HUES6 (cell line): Measurements from ENCODE around the gene RAB26.

Source experiments
- H3K27ac ChIP-seq: 2 replicates; pipeline ENCODE4 v1.7.0; 2013; ENCODE audit warnings: low read depth, mild to moderate bottlenecking, low read length, inconsistent platforms
- H3K27me3 ChIP-seq: 2 replicates; pipeline ENCODE4 v1.6.1; 2013; ENCODE audit warnings: low read length; ENCODE audit not compliant: control insufficient read depth, insufficient read depth
- H3K36me3 ChIP-seq: 2 replicates; pipeline ENCODE4 v1.6.1; 2013; ENCODE audit warnings: low read length; ENCODE audit not compliant: control insufficient read depth, insufficient read depth
- H3K4me1 ChIP-seq: 2 replicates; pipeline ENCODE4 v1.6.1; 2013; ENCODE audit warnings: low read length; ENCODE audit not compliant: control insufficient read depth, insufficient read depth
- H3K4me3 ChIP-seq: 2 replicates; pipeline ENCODE4 v1.5.1; 2013; ENCODE audit warnings: low read depth, low read length
- H3K9ac ChIP-seq: one replicate; pipeline ENCODE4 v1.6.1; 2013; ENCODE audit warnings: mild to moderate bottlenecking, low read length
- H3K9me3 ChIP-seq: 2 replicates; pipeline ENCODE4 v1.6.1; 2013; ENCODE audit warnings: low read depth, low read length; ENCODE audit not compliant: control insufficient read depth, insufficient read depth

RAB26 gene

DNA sequence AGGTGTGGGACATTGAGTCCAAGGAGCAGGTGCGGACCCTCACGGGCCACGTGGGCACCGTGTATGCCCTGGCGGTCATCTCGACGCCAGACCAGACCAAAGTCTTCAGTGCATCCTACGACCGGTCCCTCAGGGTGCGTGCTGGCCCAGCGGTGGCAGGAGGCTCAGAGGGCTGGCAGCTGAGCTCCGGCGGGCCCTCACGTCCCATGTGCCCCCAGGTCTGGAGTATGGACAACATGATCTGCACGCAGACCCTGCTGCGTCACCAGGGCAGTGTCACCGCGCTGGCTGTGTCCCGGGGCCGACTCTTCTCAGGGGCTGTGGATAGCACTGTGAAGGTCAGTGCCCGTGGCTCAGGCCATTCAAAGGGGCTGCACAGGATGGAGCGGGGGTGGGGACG, 27.6 kb downstream of the RAB26 start:
- no peak overlapping the region for H3K27ac ChIP-seq
- peaks cover 58% of the 10 kb centered on the region for H3K36me3 ChIP-seq
- H3K4me1 ChIP-seq = no peaks in the 10 kb centered on the region
- peaks cover 3% of the 10 kb centered on the region; the same call in 1 of the 2 replicates for H3K27me3 ChIP-seq
- H3K9me3 ChIP-seq = no peaks in the 10 kb centered on the region
- no peak overlapping the region for H3K4me3 ChIP-seq
- H3K9ac ChIP-seq = no peak overlapping the region

DNA sequence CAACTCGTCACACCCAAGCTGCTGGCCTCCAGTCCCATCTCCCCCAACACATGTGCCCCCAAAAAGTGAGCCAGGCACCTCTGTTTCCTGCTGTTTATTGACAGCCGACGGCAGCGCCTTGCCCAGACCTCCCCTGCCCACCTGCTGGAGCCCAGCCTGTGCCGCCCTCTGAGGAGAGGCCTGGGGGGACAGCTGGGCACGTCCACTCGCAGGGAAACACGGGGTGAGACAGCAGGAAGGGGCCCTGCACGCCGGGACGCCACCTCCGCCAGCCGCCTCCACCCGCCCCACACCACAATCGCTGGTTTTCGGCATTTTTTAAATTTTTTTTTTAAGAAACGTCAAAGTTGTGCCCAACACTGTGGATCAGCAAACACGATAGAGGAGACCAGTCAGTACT, 28.7 kb downstream of the RAB26 start:
- Histone ChIP-seq H3K36me3 (peaks cover 48% of the 10 kb centered on the region), H3K4me1 (peaks cover 4% of the 10 kb centered on the region; the same call in 1 of the 2 replicates), H3K27me3 (peaks cover 3% of the 10 kb centered on the region; the same call in 1 of the 2 replicates), H3K4me3 (no peak overlapping the region), H3K9me3 (no peaks in the 10 kb centered on the region), H3K27ac (no peak overlapping the region), H3K9ac (no peak overlapping the region)

DNA sequence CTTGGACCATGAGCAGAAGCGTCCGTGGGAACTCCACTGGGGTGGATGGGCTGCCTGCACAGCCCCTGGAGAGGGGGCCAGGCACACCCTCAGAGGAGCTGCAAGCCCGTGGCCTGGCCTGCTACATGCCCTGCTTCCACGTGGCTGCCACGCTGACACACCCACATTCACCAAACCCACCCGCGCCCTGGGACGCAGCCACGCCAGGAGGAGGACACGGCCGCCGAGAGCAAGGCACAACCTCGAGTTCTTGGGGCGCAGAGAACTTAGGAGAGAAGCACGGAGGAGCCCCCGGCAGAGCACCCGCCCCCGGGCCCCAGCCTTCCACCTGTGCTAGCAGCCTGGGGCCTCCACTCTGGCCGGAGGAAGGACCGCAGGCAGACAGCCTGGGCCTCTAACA, 29.1 kb downstream of the RAB26 start:
- Histone ChIP-seq H3K9ac (no peak overlapping the region), H3K27me3 (peaks cover 3% of the 10 kb centered on the region; the same call in 1 of the 2 replicates), H3K4me3 (no peak overlapping the region), H3K9me3 (no peaks in the 10 kb centered on the region), H3K4me1 (peaks cover 4% of the 10 kb centered on the region; the same call in 1 of the 2 replicates), H3K27ac (no peak overlapping the region), H3K36me3 (peaks cover 46% of the 10 kb centered on the region)

DNA sequence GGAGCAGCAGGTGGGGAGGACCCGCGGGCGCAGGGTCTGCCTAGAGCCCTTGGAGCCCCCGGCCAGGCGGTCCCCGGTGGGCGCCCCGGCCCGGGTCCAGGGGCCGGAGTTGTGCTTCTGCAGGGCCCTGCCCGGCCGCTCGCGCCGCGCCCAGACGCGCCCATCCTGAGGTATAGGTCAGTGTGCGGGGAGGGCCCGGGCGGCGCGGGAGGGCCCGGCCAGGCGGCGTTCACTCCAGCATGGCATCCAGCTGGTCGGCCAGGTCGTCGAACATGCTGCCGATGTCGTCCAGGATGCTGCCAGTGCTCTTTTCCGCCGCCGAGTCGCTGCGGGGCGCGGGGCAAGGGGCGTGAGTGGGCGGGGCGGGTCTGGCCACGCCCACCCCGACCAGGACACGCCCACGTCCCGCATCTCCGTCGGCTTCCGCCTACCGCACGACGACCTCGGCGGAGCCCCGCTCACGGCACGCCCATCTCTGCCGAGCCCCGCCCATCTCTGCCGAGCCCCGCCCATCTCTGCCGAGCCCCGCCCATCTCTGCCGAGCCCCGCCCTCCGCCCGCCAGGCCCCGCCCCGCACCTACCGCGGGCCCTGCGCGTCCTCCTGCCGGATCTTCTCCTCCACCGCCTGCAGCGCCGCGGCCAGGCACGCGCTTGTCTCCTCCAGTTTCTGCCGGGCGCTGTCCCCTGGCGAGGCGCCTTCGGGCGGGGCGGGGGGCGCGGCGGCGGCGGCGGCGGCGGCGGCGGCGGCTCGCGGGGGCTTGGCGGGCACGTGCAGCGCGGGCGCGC, 30.1 kb downstream of the RAB26 start:
- H3K27me3 ChIP-seq = peaks cover 3% of the 10 kb centered on the region; the same call in 1 of the 2 replicates
- H3K4me3 ChIP-seq = peak overlapping the region; percentile 32; the same call in 1 of the 2 replicates
- no peaks in the 10 kb centered on the region for H3K9me3 ChIP-seq
- H3K27ac ChIP-seq = no peak overlapping the region
- H3K9ac ChIP-seq = no peak overlapping the region
- peaks cover 4% of the 10 kb centered on the region; the same call in 1 of the 2 replicates for H3K4me1 ChIP-seq
- H3K36me3 ChIP-seq = peaks cover 39% of the 10 kb centered on the region

DNA sequence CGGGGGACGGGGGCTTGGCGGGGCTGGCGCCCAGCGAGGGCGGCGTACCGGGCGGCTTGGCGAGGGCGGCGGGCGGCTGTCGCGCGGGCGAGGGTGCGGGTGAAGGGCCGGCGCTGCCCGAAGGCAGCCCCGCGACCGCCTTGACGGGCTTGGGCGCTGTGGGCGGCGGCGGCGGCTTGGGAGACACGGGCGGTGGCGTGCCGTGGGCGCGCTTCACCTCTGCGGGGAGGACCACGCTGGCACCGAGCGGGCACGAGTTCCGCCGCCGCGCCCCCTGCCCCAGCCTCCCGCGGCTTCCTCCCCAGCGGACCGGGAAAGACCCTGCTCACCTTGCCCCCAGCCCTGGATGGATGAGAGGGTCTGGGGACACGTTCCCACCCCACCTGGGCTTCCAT, 30.7 kb downstream of the RAB26 start:
- Histone ChIP-seq H3K27ac (no peak overlapping the region), H3K9me3 (no peaks in the 10 kb centered on the region), H3K27me3 (peaks cover 3% of the 10 kb centered on the region; the same call in 1 of the 2 replicates), H3K36me3 (peaks cover 33% of the 10 kb centered on the region), H3K4me3 (no peak overlapping the region), H3K9ac (no peak overlapping the region), H3K4me1 (peaks cover 4% of the 10 kb centered on the region; the same call in 1 of the 2 replicates)

DNA sequence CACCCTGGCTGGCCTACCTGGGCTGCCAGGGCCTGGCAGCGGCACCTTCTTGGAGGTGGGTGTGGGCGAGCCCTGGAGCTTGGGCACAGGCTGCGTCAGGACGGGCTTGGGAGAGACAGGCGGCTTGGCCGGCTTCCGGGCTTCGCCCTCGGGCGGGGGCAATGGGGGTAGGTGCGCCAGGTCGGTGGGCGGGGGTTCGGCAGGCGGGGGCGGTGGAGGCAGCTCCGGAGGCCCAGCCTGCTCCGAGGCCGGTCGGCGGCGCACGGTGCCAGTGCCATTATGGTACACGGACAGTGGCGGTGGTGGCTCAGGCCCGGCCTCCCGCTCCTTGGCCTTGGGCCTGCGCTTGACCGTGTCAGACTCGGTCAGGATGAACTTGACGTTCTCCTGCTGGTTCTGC, 31.2 kb downstream of the RAB26 start:
- Histone ChIP-seq H3K9ac (no peak overlapping the region), H3K36me3 (peaks cover 29% of the 10 kb centered on the region), H3K9me3 (no peaks in the 10 kb centered on the region), H3K4me3 (no peak overlapping the region), H3K27me3 (peaks cover 3% of the 10 kb centered on the region; the same call in 1 of the 2 replicates), H3K4me1 (peaks cover 4% of the 10 kb centered on the region; the same call in 1 of the 2 replicates), H3K27ac (no peak overlapping the region)

DNA sequence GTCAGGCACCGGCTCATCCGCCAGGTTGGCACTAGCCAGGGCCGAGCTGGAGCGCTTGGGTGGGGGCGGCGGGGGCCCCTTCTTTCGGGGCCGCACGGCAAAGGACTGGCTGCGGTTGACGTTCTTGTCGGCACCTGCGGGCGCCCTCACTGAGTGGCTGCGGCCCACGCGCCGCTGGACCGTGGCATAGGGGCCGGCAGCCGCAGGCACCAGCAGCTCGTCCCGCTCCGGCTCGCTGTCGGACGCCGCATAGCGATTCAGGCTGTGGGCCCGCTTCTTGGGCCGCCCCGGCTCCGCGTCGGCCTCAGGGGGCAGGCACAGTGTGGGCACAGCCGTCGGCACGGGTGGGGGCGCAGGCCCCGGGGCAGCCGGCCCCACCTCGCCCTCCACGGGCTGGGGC, 32.0 kb downstream of the RAB26 start:
- Histone ChIP-seq H3K4me1 (peaks cover 4% of the 10 kb centered on the region; the same call in 1 of the 2 replicates), H3K36me3 (peaks cover 20% of the 10 kb centered on the region), H3K4me3 (no peak overlapping the region), H3K27ac (no peak overlapping the region), H3K9me3 (no peaks in the 10 kb centered on the region), H3K9ac (no peak overlapping the region), H3K27me3 (peaks cover 3% of the 10 kb centered on the region; the same call in 1 of the 2 replicates)

DNA sequence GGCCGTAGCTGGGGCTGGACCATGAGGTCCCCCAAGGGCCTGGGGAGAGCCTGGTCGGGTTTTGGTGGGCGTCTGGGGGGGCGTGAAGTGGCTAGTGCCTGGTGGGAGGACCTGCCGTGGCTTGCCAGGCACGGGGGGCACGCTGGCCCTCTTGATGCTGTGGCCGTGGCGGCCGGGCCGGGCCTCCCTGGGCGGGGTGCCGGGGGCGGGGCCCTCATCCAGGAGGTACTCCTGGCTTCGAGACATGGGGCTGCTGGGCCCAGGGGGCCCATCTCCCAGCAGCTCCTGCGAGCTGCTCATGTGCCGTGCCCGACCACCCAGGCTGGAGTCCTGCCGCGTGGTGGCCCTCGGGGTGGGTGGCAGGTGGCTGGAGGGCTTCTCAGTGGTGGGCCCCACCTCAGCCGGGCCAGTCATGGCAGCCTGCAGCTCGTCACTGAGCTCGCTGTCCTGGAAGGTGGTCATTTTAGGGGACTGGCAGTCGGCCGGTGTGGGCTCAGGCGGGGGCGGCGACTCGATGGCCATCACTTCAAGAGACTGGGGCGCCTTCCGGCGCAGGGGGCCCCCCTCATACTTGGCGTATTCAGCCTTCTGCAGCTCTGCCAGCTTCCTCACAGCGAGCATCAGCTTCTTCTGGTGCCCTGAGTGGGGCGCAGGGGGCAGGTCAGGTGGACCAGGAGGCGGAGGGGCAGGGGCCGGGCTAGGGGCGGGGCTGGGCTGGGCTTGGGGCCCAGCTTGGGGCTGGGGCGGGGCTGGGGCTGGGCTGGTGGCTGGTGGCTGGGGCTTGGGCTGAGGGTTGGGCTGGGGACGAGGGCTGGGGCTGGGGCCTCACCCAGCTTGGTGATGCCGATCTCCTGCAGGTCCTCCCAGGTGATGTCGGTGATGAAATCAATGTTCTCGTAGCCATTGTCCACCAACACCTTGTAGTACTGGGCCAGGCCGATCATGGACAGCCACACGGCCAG, 32.8 kb downstream of the RAB26 start:
- H3K9ac ChIP-seq = no peak overlapping the region
- H3K36me3 ChIP-seq = peaks cover 12% of the 10 kb centered on the region
- peaks cover 4% of the 10 kb centered on the region; the same call in 1 of the 2 replicates for H3K4me1 ChIP-seq
- no peak overlapping the region for H3K27ac ChIP-seq
- H3K9me3 ChIP-seq = no peaks in the 10 kb centered on the region
- no peak overlapping the region for H3K4me3 ChIP-seq
- H3K27me3 ChIP-seq = peaks cover 3% of the 10 kb centered on the region; the same call in 1 of the 2 replicates

DNA sequence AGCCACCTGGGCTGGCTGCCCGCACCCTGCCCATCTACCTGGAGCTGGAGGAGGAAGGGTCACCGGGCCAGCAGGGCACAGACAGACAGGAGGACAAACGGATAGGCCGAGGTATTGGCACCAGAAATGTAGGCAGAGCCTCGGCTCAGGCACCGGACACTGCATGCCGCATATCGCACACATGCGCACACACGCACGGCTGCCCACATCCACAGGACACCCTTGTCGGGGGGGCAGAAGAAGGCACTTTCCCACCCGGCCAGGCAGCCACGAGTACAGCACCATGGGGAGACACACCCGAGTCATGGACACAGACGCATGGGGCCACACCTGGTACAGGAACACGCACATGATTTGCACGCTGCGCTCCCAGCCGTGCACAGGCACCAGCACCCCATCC, 33.5 kb downstream of the RAB26 start:
- Histone ChIP-seq H3K27ac (no peak overlapping the region), H3K9me3 (no peaks in the 10 kb centered on the region), H3K36me3 (peaks cover 7% of the 10 kb centered on the region)

DNA sequence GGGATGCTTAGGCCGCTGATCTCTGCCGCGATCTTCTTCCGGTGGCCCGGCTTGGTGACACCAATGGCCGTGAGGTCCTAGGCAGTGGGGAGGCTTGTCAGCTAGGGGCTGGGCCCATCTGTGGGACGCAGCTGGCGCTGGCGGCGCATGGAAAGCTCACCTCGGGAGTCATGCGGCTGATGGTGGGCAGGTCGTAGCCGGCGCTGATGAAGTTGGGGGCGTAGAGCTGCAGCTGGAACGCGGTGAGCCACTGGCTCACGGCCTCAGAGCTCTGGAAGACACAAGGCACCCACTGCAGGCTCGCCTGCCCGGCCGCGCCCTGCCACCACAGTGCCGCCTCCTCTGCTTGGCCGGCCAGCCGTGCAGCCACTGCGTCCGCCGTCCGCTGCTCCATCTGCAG, 35.2 kb downstream of the RAB26 start:
- no peak overlapping the region for H3K4me3 ChIP-seq
- H3K9me3 ChIP-seq = no peaks in the 10 kb centered on the region
- H3K27me3 ChIP-seq = peaks cover 3% of the 10 kb centered on the region; the same call in 1 of the 2 replicates
- no peak overlapping the region for H3K9ac ChIP-seq
- H3K27ac ChIP-seq = no peak overlapping the region
- peaks cover 4% of the 10 kb centered on the region; the same call in 1 of the 2 replicates for H3K4me1 ChIP-seq
- no peaks in the 10 kb centered on the region for H3K36me3 ChIP-seq

More for the DNA sequence above, 33.5 kb downstream of the RAB26 start:
- H3K27me3 ChIP-seq = peaks cover 3% of the 10 kb centered on the region; the same call in 1 of the 2 replicates
- no peak overlapping the region for H3K4me3 ChIP-seq
- no peak overlapping the region for H3K9ac ChIP-seq
- peaks cover 4% of the 10 kb centered on the region; the same call in 1 of the 2 replicates for H3K4me1 ChIP-seq
